Posterior cingulate gyrus (tissue), 11 donors: ENCODE measurements around the gene CHDH.

Experiments
- DNase-seq, 10 donors: peaks; one replicate each; pipeline versions ENCODE4 v3.0.0 to v3.0.0-alpha.2; 2020 to 2021; ENCODE audit warnings: mixed read lengths in 3 of 10
- intact Hi-C: fragments of 100-400 bp; cut with DNase I; formaldehyde crosslinking; loops from one replicate; pipeline ENCODE4 v1.15.1; 2023

The CHDH gene

GRCh38 chr3:53799338-53799865, 46.8 kb downstream of the CHDH start:
- intact Hi-C loops, result no loop called here
- DNase-seq, result peak in 2 of 10 donors; percentile 48 to 59

DNA sequence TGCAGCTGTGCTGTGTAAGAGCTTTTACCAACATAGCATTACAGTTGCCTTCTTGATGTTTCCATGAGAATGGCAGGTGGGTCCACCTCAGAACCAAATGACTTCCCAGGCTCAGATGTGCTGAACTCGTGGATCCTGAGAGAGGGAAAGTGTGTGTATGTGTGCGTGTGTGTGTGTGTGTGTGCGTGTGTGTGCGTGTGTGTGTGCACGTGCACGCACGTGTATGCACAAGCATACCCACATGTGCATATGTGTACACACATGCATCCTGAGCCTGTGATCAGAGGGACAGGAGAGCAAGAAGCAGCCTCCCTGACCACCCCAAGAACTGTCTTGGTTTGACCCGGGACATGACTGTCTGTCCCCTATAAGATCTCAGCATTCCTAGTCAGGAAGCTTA, 48.1 kb downstream of the CHDH start:
- intact Hi-C loops, result no loop called here
- peak in 2 of 10 donors; percentile 18 to 31 for DNase-seq

DNA sequence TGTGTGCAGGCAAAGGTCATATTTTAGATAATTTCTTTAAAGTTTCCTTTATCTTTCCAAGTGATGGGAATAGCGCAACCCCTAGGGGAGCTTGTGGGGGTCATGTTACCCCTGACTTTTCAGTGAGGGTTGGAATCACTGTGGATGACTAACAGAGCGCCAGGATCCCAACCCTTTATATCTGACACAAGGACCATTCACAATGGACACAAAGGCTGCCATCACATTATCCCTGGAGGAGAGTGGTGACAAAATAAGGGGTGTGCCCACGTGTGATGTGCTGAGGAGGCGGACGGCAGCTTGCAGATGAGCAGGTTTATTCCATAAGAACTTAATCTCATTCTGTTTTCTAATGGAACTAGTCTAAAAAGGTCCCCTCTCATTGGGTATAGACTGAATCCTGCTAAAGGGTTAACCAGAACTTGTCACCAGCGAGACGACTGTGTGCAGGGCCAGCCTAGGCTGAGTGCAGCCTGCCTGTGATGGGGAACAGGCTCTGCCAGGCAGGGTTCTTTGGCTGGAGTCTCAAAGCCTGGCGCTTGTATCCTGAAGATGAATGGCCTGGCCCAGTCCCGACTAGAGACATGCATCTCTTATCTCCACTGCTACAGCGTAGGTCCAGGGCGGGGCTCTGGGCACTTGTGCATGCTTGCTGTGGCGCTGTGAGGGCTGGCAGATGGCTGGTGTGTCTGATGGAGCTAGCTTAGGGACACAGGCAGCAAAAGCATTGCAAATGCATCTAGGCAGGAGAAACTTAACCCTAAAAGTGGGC, 50.2 kb downstream of the CHDH start:
- peak; percentile 40 to 96 (median 70) for DNase-seq
- intact Hi-C loops, result no loop called here

DNA sequence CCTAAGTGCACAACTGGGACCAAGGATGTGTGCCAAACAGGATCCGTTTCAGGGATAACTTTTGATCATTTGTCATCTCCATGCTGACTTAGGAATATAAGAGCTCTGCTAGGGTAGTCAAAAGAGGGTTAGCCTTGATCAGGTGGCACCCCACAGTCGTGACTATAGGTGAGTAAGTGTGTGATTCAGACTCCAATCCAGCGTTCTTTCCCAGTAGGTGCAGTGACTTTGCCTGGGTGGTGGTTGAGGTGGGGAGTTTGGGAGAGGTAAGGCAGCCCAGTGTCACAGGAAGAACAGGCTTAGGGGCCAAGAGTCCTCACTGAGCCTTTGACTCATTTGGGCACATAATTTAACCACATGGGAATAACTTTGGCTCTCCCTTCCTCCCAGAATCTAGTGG, 51.0 kb downstream of the CHDH start:
- DNase-seq, result peak in 1 of 10 donors; percentile 9
- intact Hi-C loops, result no loop called here

GRCh38 chr3:53794597-53794996, 51.6 kb downstream of the CHDH start:
- peak in 1 of 10 donors; percentile 8 for DNase-seq
- intact Hi-C loops, result no loop called here

GRCh38 chr3:53792866-53793265, 53.4 kb downstream of the CHDH start:
- peak in 1 of 10 donors; percentile 21 for DNase-seq
- intact Hi-C loops, result no loop called here

GRCh38 chr3:53791317-53791716, 54.9 kb downstream of the CHDH start:
- no peak for DNase-seq
- intact Hi-C loops, result no loop called here

- intact Hi-C loops, result no loop called here
- DNase-seq, result peak in 2 of 10 donors; percentile 2 to 62
Observed at GRCh38 chr3:53790470-53790869, 55.7 kb downstream of the CHDH start.

DNA sequence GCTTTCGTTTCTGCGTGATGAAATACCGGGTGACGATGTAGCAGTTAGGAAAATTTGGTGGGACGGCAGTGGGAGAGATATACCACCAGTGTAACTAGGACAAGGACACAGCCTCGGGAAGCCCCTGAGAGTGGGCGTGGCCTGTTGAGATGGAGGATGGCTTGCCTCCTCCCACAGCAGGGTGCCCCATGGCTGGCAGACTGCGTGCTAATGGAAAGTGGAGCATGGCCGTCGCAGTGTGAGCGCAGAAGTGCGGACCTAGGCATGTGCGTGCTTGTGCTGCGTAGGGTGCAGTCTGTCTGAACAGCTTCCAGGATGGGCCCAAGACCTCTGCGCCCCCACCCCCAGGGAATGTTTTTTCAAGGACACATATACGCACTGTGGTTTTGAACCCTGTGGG, 56.8 kb downstream of the CHDH start:
- intact Hi-C loops, result no loop called here

DNA sequence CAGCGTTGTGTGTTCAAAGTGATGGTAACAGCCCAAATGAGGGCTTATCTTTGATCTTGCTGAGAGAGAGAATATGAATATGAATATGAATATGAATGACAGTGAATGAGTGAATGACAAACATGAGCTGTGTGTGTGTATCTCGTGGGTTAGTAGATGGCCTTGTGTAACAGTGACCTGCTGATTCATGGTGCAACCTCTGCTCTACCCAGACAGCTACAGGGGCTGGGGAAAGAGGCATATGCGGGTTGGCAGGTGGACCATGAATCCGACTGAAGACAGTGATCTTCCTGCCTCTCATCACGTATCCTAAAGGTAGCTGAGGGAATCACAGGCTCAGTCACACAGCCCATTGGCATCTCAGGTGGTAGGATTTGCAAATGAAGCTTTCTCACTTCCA, 58.2 kb downstream of the CHDH start:
- intact Hi-C loops, result no loop called here
- no peak for DNase-seq

More for the DNA sequence above, 56.8 kb downstream of the CHDH start:
- DNase-seq, result peak in 2 of 10 donors; percentile 55 to 63

DNA sequence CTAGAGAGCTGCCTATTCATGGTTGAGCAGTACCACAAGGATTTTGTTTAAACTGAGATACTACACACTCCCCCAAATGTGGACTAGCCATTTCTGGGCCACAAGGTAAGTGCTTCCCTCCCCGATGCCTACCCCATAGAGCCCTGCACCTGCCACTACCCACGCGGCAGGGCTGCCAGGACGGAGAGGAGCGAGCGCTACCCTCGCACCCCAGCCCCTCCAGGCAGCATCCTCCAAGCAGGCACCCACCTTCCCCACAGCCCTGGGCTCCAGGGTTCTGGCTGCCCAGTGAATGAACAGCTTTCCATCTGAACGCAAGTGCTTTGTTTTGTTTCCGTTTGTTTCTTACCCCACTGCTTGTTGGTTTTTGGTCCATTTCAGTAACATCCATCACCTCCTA, 59.2 kb downstream of the CHDH start:
- intact Hi-C loops, result no loop called here
- DNase-seq, result peak in 1 of 10 donors; percentile 51

GRCh38 chr3:53780806-53781205, 65.4 kb downstream of the CHDH start:
- peak in 3 of 10 donors; percentile 30 to 77 (median 44) for DNase-seq
- intact Hi-C loops, result no loop called here

- DNase-seq, result peak in 1 of 10 donors; percentile 12
- intact Hi-C loops, result no loop called here
Observed at GRCh38 chr3:53780171-53780570, 66.0 kb downstream of the CHDH start.

GRCh38 chr3:53778153-53778552, 68.1 kb downstream of the CHDH start:
- no peak for DNase-seq
- intact Hi-C loops, result no loop called here

- intact Hi-C loops, result no loop called here
- no peak for DNase-seq
Observed at GRCh38 chr3:53777468-53777867, 68.8 kb downstream of the CHDH start.

DNA sequence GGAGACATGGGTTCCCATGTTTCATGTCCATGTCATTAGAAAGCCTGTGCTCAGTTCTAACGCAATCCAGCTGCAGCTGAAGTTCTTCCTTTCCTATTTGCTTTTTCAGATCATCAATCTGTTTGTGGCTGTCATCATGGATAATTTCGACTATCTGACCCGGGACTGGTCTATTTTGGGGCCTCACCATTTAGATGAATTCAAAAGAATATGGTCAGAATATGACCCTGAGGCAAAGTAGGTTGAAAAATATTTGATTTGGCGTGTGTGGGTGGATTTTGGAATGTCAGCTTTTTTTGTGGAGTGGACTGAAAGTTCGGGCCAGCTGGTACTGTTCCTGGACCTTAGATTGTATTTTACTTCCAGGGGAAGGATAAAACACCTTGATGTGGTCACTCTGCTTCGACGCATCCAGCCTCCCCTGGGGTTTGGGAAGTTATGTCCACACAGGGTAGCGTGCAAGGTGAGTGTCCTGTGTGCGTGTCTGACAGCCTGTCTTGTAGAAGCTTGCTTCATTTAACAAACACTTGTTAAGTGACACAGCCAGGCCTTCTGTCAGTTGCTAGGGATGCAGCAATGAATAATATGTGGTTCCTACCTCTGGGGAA, 69.6 kb downstream of the CHDH start:
- no peak for DNase-seq
- intact Hi-C loops, result no loop called here

DNA sequence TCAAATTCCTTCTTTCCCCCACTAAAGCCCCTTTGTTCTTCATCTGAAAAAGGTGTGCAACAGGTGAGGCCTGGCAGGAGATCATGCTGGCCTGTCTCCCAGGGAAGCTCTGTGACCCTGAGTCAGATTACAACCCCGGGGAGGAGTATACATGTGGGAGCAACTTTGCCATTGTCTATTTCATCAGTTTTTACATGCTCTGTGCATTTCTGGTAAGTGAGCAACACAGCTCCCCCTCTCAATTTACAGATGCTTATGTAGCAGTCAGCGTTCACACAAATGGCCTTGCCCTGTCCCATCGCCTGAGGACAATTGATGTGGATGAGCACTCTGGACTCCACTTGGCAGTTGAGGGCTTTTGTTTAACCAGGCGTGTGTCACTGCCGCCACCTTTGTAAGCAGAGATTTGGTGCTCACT, 70.4 kb downstream of the CHDH start:
- intact Hi-C loops, result no loop called here
- no peak for DNase-seq

GRCh38 chr3:53775018-53775417, 71.2 kb downstream of the CHDH start:
- no peak for DNase-seq
- intact Hi-C loops, result no loop called here

GRCh38 chr3:53774414-53774813, 71.8 kb downstream of the CHDH start:
- intact Hi-C loops, result no loop called here
- no peak for DNase-seq

GRCh38 chr3:53773611-53774368, 72.4 kb downstream of the CHDH start:
- intact Hi-C loops, result no loop called here
- peak in 3 of 10 donors; percentile 24 to 41 (median 24) for DNase-seq

- DNase-seq, result no peak
- intact Hi-C loops, result no loop called here
Observed at GRCh38 chr3:53773021-53773436, 73.2 kb downstream of the CHDH start.
